HK-2 (cell line): Measurements from ENCODE around the gene AMN.

Experiments used
- DNase-seq: peaks from one replicate; pipeline ENCODE4 v3.0.0-alpha.2; 2018; ENCODE audit not compliant: unreplicated experiment

Gene AMN

DNA sequence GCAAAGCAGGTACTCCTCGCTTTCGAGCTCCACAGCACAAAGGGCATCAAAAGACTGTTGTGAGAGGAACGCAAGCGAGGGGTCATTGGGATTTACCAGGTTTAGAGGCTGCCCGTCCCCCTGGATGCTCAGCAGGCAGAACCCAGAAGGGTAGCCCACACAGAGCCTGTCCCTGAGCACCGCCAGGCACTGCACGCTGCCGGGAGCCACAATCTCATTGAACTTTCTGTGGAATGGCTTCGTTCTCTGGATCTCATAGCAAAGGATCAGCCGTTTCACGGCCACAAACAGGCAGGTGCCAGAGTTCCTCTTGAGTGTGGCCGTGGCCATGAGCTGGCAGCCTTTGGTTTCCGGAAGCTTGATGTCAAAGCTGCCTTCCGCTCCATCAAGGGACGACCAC is 21.5 kb downstream of the AMN start:
- DNase-seq: no peak

DNA sequence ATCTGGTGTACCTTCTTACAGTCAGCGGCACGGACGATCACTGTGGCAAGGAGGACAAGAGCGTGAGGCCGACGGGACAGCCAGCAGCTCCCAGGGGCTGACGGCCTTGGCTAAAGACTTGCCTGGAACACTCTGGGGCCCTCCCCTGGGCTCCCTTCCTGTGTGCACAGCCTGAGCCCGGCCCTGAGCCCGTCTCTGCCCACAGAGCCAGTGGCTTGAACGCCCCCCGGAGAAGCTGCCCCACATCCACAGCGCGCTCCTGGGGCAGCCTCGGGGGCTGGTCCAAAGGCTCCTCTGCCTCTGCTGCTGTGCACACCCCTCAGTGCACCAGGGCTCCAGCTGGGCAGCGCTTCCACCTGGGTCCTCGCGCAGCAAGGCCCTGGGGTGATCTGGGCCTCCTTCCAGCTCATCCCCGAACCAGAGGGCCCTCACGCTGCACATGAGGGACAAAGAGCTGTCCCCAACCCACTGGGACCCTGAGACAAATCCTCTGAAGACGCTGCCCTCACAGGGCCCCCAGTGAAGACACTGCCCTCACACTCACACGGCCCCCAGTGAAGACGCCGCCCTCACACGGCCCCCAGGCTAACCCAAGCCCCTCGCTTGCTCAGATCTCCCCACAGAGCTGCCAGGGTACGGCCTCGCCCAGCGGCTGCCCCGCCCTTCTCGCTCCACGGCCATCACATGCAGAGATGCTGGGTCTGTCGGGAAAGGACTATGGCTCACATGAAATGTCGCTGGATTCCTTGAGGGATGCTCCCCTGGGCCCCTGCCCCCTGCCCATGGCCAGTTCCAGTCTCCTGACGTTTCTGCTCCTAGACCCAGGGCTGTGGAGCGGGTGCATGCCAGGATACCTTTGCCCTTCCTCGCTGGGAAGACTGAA is 22.2 kb downstream of the AMN start:
- no peak for DNase-seq

DNA sequence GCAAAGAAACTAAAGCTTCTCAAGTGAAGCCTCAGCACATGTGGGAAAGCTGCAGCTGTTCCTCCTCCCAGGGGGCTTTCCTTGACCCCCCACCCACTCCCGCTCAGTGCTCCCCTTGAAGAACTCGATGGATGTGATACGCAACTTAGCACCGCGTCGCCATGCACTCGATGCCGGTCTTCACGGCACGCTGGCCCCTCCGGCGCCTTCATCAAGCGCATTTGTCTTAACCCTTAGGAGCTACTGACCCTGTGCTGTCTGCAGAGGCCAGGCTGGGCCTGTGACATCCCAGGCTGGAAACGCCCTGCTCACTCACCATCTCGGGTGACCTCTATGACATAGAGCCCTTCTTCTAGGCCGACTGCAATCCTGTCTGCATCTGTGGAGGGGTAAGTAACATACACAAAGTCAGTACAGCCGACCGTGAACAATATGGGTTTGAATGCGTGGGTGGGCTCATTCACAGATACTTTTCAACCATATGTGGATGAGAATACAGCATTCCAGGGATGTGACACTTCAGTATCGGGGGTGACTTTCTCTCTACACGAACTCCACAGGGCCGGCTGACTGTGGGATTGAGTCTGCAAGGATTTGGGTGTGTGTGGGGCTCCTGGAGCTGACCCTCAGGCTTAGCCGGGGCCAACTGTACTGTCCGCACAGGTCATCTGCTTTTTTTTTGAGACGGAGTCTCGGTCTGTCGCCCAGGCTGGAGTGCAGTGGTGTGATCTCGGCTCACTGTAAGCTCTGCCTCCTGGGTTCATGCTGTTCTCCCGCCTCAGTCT is 23.1 kb downstream of the AMN start:
- DNase-seq: no peak

DNA sequence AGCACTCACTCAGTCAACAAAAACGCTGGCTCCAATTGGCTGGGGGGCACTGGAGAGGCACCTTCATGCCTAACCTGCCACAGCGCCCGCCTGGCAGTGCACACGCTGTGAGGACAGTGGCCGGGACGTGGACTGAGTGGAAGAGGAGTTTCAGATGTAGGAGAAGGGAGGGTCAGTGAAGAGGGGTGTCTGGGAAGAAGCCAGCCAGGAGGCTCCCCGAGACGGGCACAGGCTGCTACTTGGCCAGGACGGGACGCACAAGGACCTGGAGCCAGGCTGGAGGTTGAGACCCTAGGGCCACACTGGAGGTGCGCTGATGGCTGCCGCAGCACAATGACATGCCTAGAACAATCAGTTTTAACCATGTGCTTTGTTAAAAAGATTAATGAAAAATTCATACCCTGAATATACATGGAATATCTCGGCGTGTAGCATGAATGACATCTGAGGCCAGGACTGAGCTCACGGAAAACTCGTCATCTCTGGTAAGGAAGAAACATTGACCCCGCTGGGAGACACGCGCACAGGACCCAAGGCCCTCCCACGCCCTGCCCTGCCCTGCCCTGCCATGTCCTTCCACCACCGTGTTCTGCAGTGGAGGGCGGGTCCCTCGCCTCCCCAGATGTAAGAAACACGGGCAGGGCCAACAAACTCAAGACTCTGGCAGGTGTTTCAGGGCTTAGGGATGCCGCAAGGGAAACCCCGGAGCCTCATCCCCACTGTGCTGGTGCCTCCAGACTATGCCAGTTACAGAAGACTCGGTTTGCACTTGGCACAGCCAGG is 25.0 kb downstream of the AMN start:
- no peak for DNase-seq

DNA sequence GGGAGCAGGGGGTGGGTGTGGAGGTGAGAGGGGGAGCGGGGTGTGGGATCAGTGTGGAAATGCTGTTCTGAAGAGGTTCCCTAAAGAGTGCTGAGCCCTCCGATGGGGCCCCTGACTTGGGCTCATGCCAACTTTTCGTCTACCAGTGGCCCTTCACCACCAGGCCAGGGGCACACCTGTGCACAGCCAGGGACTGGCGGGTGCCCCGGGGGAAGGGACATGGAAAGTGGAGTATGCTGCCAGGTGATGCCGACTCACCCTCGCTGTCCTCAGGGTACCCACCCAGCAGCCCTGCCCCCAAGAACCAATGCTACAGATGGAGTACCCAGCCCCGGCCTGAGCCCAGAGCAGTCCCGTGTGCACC is 26.2 kb downstream of the AMN start:
- no peak for DNase-seq

DNA sequence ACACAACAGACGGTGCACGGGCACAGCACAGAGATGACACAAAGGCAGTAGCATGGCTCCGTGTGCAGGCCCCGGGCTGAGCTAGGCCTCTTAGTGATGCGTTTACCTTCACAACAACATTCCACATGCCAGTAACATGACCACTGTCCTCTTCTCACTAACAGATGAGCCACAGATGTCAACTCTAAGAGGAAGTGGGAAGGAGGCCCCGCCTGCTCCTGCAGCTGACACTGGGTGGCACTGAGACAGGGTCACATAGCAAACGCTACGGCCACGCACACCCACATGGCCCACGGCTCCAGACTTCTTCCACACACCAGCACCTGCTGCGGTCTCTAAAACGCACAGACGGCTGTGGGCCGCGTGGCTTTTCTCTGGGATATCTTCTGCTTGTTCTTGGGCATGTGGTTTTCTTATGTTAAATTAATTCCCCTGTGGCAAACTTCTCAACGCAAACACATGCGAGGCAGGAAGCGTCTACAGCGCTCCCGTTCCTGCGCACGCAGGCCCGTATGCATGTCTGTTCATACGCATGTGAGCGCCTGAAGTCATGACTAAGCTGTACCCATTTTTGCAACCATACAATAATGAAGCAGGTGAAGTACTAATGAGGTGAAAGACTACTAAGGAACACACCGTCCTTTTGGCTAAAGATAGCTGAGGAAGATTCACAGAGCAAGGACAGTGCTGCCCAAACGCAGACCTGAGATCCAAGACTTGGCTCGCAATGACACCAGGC is 26.8 kb downstream of the AMN start:
- no peak for DNase-seq

DNA sequence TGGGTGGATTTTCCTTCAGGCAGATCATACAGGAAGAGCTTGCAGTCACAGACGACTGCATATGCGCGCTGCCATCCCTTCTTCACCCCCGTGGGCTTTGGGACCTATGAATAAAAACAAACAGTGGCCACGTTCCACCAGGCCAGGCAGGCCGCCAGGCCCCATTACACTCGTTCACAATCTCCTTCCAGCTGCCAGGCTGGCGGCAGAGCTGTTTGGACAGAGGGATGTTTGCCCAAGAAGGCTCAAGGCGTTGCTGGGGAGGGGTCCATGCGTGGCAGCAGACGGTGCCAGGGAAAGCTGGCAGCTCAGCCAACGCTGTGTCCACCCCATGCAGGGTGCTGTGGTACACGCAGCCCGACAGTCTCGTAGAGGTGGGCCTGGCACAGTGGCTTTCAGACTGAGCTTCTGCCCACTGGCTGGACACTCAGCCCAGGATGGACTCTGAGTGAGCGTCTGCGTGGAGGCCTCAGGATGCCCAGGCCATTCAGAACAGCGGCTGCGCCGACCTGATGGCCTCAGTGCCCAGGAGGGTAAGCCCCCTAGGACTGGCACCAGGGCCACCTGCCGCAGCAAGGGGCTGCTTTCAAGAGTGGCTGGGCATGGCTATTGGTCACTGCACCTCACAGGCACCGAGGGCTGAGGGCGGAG is 27.5 kb downstream of the AMN start:
- DNase-seq: no peak

DNA sequence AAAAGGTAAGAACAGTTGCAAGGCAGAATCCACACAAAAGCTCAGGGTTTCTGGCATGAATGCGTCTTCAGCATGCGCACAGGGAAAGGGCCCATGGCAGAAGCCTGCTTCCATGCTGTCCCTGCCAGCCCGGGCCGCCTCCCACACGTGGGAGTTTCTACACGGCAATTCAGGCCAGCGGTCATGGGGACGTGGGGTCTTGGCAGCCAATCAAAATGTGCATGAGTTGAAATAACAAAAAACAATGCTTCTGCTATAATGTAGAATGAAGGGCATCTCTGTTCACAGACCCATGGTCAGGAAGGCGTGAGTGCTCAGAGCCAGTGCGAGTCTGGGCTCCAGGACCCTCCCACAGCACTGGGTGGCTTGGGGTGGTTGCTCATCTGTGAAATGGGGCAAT is 28.6 kb downstream of the AMN start:
- no peak for DNase-seq

DNA sequence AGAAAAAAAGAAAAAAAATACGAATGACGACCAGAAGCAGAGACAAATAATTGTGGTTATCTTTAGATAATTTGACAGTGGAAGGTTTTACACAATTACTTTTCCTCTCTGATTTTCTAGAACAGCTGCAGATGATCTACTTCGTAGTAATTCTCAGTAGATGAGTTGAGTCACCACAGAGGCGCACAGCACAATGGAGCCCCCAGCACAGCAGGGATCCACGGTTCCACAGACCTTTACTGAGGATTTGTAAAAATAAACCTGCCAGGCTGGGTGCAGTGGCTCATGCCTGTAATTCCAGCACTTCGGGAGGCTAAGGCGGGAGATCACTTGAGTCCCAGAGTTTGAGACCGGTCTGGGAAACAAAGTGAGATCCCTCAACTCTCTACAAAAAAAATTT is 29.3 kb downstream of the AMN start:
- DNase-seq: no peak

DNA sequence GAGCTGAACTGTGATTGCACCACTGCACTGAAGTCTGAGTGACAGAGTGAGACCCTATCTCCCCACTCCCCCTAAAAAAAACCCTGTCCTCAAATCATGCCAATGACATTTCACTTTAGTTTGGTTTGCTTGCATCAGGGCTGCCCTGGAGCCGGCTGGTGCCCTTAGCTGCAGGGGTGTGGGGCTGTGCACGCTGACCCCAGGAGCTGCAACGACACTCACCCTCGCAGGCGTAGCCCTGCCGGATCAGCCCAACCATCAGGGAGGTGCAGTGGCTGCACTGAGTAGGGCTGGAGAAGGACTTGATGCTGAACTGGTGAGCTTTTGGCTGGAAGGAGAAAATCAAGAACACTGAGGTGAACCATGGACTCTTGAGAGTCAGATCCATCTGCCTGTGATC is 29.8 kb downstream of the AMN start:
- DNase-seq: no peak

DNA sequence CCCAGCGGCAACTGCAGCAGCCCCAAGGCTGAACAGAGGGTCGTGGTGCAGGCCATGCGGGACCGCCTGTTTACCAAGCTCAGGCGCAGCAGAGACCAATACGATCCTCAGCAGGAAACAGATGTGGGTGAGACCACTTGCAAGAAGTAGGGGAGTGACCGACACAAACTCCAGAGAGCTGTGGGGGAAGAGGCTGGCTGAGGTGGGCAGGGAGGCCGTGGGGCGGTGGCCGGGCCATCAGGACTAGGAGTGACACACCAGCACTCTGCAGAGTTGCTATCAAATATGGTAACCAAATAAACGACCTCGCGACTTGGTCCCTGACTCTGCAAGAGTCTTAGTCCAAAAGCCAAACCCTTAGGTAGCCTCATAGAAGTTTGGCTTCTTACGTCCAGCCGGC is 30.6 kb downstream of the AMN start:
- no peak for DNase-seq

DNA sequence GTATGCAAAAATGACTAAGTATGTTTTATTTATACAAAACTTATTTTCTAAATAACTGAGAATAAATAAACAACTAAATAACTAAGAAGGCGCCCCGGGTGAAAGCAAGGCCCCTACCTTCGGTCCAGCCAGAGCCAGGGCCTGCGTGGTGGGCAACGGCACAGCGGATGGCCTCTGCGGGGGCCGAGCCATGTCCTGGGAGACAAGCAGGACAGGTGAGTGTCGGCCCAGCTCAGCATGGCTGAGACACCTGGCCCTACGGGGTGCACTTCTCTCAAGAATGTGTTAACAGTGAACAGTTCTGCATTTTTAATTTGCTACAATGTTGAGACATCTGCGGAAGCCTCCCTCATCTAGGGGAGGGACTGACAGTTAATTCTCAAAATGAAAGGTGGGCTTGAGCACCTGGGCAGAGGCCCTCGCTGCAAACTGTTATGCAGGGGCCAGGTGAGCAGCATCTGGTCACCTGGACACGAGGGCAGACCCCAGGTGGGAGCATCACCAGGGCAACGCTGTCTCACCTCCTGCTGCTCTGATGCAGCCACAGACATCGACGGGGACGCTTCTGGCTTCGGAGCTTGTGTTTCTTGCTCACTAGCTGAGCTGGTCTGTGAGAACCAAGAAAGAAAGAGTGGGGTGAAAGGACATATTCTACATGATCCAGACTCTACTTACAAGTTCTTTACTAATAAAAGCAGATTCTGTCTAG is 31.8 kb downstream of the AMN start:
- no peak for DNase-seq

DNA sequence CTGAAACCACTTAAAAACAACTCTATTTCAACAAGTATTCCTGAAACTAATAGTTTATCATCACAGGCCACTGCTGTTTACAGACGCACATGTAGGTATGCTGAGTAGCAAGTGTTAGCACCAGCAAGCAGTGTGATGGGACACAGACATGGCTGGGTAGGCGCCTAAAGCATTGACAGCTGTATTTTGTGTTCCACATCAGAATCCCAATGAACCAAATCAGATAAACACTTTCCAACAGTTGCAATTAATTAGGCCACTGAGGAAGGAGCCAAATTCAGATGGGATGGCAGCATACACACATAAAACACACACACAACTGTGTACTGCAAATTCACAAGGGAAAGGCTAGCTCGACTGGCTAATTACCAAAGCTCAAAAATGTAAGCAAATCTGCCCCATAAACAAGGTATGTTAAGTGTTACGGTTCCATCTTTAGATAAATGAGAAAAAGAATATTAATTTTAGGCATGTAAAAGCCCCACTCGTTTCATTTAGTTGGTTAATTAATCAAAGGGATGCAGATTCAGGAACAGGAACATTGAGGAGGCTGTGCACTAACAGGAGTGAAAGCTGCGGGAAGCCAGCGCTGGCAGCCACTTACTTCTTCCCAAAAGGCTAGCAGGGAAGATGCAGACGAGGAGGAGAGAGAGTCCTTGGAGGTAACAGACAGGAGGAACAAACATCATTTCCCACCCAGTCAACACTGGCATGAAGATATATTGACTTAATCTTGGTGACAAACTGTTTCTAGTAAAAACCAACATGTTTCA is 33.4 kb downstream of the AMN start:
- DNase-seq: no peak

DNA sequence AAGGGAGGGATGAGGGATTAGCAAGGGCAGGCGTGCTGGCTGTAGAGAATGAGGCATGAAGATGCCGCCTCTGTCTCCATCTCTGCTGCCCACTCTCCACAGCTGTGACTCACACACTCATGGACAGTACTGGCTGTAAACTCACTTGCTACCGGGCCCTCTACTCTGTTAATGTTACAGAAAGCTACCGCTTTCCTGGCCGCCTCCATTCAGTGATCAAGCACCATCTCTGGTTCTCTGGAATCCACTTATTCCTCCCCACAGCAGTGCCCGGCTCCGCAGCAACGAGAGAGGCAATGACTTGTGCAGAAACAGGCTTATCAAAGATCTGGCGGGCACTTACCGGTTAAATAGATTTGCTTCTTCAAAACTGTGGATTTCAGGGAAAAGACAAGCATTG is 34.8 kb downstream of the AMN start:
- peak; percentile 22 for DNase-seq

DNA sequence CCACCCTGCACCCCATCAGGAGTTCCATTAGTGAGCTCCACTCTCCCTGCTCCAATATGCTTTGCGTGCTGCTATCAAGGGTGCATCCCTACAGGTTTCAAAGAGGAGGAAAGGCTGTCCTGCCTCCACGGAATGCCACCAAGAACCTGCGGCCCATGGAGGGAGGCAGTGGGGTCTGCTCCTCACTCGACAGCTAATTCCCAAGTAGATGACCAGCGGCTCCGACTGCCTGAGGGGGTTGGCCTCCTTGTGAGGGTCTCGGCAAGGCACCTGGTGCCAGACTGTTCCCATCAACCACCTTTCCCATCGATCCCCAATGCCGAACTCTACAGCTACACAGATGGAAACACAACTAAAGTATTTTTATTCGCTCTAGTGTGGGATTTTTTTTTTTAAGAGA is 36.0 kb downstream of the AMN start:
- no peak for DNase-seq

DNA sequence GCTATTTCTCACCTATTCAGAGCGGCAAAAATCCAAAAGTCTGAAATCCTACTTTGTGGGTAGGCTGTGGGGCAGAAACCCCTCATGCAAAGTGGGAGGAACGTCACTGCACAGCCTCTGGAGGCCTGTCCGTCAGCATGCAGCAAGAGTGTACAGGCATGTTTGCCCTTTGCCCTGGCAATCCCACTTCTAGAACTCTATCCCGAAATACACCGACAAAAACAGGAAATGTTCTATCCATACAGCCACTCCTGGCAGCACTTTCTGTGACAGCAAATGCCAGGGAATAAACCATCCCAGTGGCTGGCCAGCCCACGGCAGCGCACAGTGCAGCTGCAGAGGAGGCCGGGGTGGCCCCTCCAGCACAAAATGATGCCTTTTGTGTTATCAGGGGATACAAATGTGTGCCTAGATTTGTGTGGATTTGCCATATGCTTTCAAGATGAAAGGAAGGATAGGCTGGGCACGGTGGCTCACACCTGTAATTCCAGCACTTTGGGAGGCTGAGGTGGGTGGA is 39.7 kb downstream of the AMN start:
- no peak for DNase-seq

DNA sequence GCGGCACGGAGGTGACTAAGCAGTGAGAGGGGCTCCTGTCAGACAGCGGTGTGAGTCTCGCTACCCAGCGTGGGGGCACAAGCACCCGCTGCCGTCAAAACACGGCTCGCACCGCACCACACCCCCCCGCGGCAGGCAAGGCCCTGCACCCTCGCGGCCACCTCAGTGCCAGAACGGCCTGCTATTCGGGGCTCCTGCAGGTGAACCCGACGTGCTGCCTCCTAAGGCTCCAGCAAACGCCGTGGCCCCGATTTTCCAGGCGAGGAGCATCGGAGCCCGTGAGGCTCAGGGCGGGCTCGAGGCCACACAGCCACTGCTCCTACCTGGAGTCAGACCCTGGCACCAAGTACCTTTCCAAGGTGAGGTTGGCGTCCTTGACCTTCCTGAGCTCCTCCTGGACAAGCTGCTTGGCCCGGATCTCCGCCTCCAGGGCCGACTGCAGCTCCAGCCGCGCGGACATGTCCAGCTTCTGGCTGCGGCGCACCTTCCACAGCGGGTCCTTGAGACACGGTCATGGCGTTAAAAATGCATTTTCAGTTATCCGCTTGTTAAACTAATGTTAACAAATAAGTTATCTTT is 41.8 kb downstream of the AMN start:
- DNase-seq: no peak

DNA sequence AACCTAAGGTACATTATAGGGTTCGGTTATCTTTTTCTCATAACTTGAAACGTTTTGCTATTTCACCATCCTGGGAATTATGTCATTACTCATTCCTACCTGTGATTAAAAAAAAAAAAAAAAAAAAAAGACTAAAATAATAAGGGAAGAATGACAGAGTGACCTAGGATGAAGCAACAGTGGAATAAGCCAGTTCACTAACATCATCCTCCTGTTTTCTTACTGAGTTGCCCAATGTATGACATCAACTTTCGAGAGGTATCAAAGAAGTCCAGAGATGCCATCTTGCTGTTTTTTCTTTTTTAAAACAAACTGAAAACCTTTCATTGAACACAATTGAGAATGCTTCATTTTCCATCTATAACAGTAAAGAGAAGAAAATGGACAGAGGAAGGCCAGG is 42.8 kb downstream of the AMN start:
- no peak for DNase-seq

DNA sequence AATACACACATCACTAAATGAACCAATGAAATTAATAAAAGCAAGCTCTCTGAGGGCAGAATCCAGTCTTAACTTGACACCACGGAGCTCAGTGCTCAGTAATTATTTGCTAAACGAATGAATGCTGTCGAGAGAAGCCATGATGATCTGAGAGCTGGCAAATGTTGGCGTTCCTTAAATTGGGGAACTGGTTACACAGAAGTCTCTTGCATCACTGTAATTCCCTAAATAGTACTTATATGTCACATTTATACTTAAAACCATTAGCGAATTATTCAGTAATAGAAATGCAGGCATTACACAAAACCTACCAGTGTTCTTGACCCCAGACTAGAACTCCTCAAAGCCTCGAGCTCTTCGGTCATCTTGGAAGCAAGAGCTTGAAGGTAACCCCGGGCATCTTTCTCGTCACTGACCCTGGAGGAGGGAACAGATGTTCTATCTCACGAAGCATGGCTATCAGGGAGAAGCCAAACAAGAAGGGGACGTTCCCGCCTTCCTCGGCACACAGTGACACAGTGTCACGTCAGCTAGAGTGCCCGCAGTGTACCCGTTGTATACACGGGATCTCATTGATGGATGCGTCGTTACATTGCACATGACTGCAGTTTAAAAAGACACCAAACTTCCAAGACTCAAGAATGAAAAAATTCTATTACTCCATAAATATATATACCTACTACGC is 43.6 kb downstream of the AMN start:
- no peak for DNase-seq
